ENCODE results near the gene NME8.

The NME8 gene

GRCh38 chr7:37899712-37900247 is 51.4 kb downstream of the NME8 start:
- no peak for DNase-seq (ENCODE audit: low read depth, low spot score)

- DNase-seq (ENCODE audit: low read depth, low spot score) = no peak
These were observed 52.9 kb downstream of the NME8 start for GRCh38 chr7:37901236-37901827.

- DNase-seq (ENCODE audit: low read depth, low spot score) = no peak
These were observed 53.6 kb downstream of the NME8 start for GRCh38 chr7:37901890-37902524.

- no peak for DNase-seq (ENCODE audit: low read depth, low spot score)
These were observed 59.9 kb downstream of the NME8 start for GRCh38 chr7:37908221-37908788.

- no peak for DNase-seq (ENCODE audit: low read depth, low spot score)
These were observed 64.4 kb downstream of the NME8 start for GRCh38 chr7:37912756-37913155.

GRCh38 chr7:37915438-37915837 is 67.0 kb downstream of the NME8 start:
- DNase-seq (ENCODE audit: low read depth, low spot score) = no peak

- no peak for DNase-seq (ENCODE audit: low read depth, low spot score)
These were observed 67.7 kb downstream of the NME8 start for GRCh38 chr7:37916017-37916672.

- DNase-seq (ENCODE audit: low read depth, low spot score) = no peak
These were observed 68.6 kb downstream of the NME8 start, which contains the start of gene SFRP4 for GRCh38 chr7:37916673-37917660. Gene SFRP4, minus strand, starts transcription at chr7:37916817. Its CDS starts 280 bp downstream, at chr7:37916537.

GRCh38 chr7:37918526-37918925 is 70.1 kb downstream of the NME8 start:
- no peak for DNase-seq (ENCODE audit: low read depth, low spot score)

- no peak for DNase-seq (ENCODE audit: low read depth, low spot score)
These were observed 72.0 kb downstream of the NME8 start, which contains the start of gene EPDR1 for GRCh38 chr7:37920305-37920848. Gene EPDR1, plus strand, starts transcription at chr7:37920640. Its CDS starts 300 bp downstream, at chr7:37920940.

- DNase-seq (ENCODE audit: low read depth, low spot score) = no peak
These were observed 72.7 kb downstream of the NME8 start for GRCh38 chr7:37920849-37921805.

- no peak for DNase-seq (ENCODE audit: low read depth, low spot score)
These were observed 73.5 kb downstream of the NME8 start for GRCh38 chr7:37921876-37922275.

GRCh38 chr7:37923996-37924395 is 75.6 kb downstream of the NME8 start:
- DNase-seq (ENCODE audit: low read depth, low spot score) = no peak

GRCh38 chr7:37924491-37925041 is 76.2 kb downstream of the NME8 start:
- no peak for DNase-seq (ENCODE audit: low read depth, low spot score)

GRCh38 chr7:37925620-37926019 is 77.2 kb downstream of the NME8 start:
- DNase-seq (ENCODE audit: low read depth, low spot score) = no peak

- no peak for DNase-seq (ENCODE audit: low read depth, low spot score)
These were observed 79.5 kb downstream of the NME8 start for GRCh38 chr7:37927773-37928444.

GRCh38 chr7:37928878-37929277 is 80.5 kb downstream of the NME8 start:
- DNase-seq (ENCODE audit: low read depth, low spot score) = no peak

GRCh38 chr7:37930226-37930948 is 82.0 kb downstream of the NME8 start:
- no peak for DNase-seq (ENCODE audit: low read depth, low spot score)

Measured in activated naive CD8-positive, alpha-beta T cell treated with anti-CD3 and anti-CD28 coated beads, Interleukin-2, amount 50 U/mL, for 16 hours (primary cell).